SJCRH30 (cell line): ENCODE data around the gene KIR3DL1. TPM values are rescaled to one million over a fixed set of nuclear protein-coding genes. Genes with fewer than 3 reads are reported as not detected.
"Not testable (repeated sequence)": the region's sequence is repeated elsewhere in the genome, so short reads cannot be mapped to it uniquely, and the experiment has no call there.

Source experiments
- DNase-seq, 2 experiments: peaks; one replicate each; pipeline ENCODE4 v3.0.0-alpha.2; 2015 to 2020
- H3K27ac ChIP-seq: fragments of 250-450 bp; sonication (Bioruptor Pico); 2 replicates; pipeline ENCODE4 v1.5.1; 2020; ENCODE audit warnings: mild to moderate bottlenecking, moderate library complexity
- H3K27me3 ChIP-seq: fragments of 250-450 bp; sonication (Bioruptor Pico); 2 replicates; pipeline ENCODE4 v1.5.1; 2020; ENCODE audit warnings: mild to moderate bottlenecking, moderate library complexity
- H3K36me3 ChIP-seq: fragments of 250-450 bp; sonication (Bioruptor Pico); 2 replicates; pipeline ENCODE4 v1.5.1; 2020; ENCODE audit warnings: mild to moderate bottlenecking, moderate library complexity
- H3K4me1 ChIP-seq: fragments of 250-450 bp; sonication (Bioruptor Pico); 2 replicates; pipeline ENCODE4 v1.5.1; 2020; ENCODE audit warnings: mild to moderate bottlenecking, moderate library complexity
- H3K4me3 ChIP-seq: fragments of 250-450 bp; sonication (Bioruptor Pico); 2 replicates; pipeline ENCODE4 v1.5.1; 2020; ENCODE audit warnings: mild to moderate bottlenecking, moderate library complexity
- H3K9me3 ChIP-seq: fragments of 250-450 bp; sonication (Bioruptor Pico); replicated peaks from 2 replicates; pipeline ENCODE4 v1.5.1; 2020; ENCODE audit warnings: mild to moderate bottlenecking, moderate library complexity
- total RNA-seq: library from RNA; depleted of rRNA; stranded (reverse); fragments of >200 nt; shearing (Covaris generic); gene quantifications from 2 replicates; pipeline ENCODE4 v1.2.3, GENCODE V29; 2014

The KIR3DL1 gene
- total RNA-seq, 1 experiment from 2014 or later, result not detected

GRCh38 chr19:54795758-54796157, 20.5 kb upstream of the KIR3DL1 start:
- H3K9me3 ChIP-seq, result no peaks in the 10 kb centered on the region
- no peaks in the 10 kb centered on the region for H3K27me3 ChIP-seq
- no peaks in the 10 kb centered on the region for H3K36me3 ChIP-seq
- no peaks in the 10 kb centered on the region for H3K4me1 ChIP-seq
- H3K27ac ChIP-seq, result no peak overlapping the region
- DNase-seq, result no peak
- H3K4me3 ChIP-seq, result no peak overlapping the region

GRCh38 chr19:54803410-54803809, 12.9 kb upstream of the KIR3DL1 start, which contains the start of gene KIR2DL4:
TSS of gene KIR2DL4 (plus strand) at chr19:54803610. CDS start at chr19:54803652, 42 bp downstream.
- Histone ChIP-seq H3K27me3 (no peaks in the 10 kb centered on the region), H3K27ac (no peak within 1 kb of the TSS), H3K9me3 (no peaks in the 10 kb centered on the region), H3K36me3 (no peaks in the 10 kb centered on the region), H3K4me1 (no peaks in the 10 kb centered on the region), H3K4me3 (no peak within 1 kb of the TSS)
- no peak for DNase-seq

GRCh38 chr19:54804101-54804500, 12.2 kb upstream of the KIR3DL1 start:
- no peak for DNase-seq
- H3K9me3 ChIP-seq, result no peaks in the 10 kb centered on the region
- H3K4me3 ChIP-seq, result no peak overlapping the region
- H3K36me3 ChIP-seq, result no peaks in the 10 kb centered on the region
- no peaks in the 10 kb centered on the region for H3K27me3 ChIP-seq
- H3K4me1 ChIP-seq, result no peaks in the 10 kb centered on the region
- no peak overlapping the region for H3K27ac ChIP-seq

- H3K4me1 ChIP-seq, result no peaks in the 10 kb centered on the region
- H3K27ac ChIP-seq, result no peak overlapping the region
- no peak for DNase-seq
- no peaks in the 10 kb centered on the region for H3K36me3 ChIP-seq
- no peak overlapping the region for H3K4me3 ChIP-seq
- no peaks in the 10 kb centered on the region for H3K27me3 ChIP-seq
- no peaks in the 10 kb centered on the region for H3K9me3 ChIP-seq
Observed at GRCh38 chr19:54804571-54804970, 11.7 kb upstream of the KIR3DL1 start.

GRCh38 chr19:54805665-54806515, 10.4 kb upstream of the KIR3DL1 start:
- Histone ChIP-seq H3K27me3 (no peaks in the 10 kb centered on the region), H3K36me3 (no peaks in the 10 kb centered on the region), H3K4me3 (no peak overlapping the region), H3K4me1 (no peaks in the 10 kb centered on the region), H3K27ac (no peak overlapping the region), H3K9me3 (no peaks in the 10 kb centered on the region)
- DNase-seq, result no peak

GRCh38 chr19:54806516-54806838, 9.8 kb upstream of the KIR3DL1 start:
- Histone ChIP-seq H3K27ac (no peak overlapping the region), H3K27me3 (no peaks in the 10 kb centered on the region), H3K4me1 (no peaks in the 10 kb centered on the region), H3K9me3 (no peaks in the 10 kb centered on the region), H3K4me3 (no peak overlapping the region), H3K36me3 (no peaks in the 10 kb centered on the region)
- no peak for DNase-seq

- not testable (repeated sequence) for H3K4me1 ChIP-seq, H3K9me3 ChIP-seq
Observed at GRCh38 chr19:54814571-54814970, 1.7 kb upstream of the KIR3DL1 start.

GRCh38 chr19:54817670-54818536, 1.6 kb downstream of the KIR3DL1 start:
- no peak overlapping the region for H3K27ac ChIP-seq
- no peak for DNase-seq
- no peak overlapping the region for H3K4me3 ChIP-seq
- no peaks in the 10 kb centered on the region for H3K27me3 ChIP-seq
- no peaks in the 10 kb centered on the region for H3K9me3 ChIP-seq
- H3K36me3 ChIP-seq, result no peaks in the 10 kb centered on the region
- no peaks in the 10 kb centered on the region for H3K4me1 ChIP-seq

More at GRCh38 chr19:54814571-54814970, 1.7 kb upstream of the KIR3DL1 start:
- H3K4me3 ChIP-seq, H3K27ac ChIP-seq, DNase-seq, H3K36me3 ChIP-seq, H3K27me3 ChIP-seq: not testable (repeated sequence)

GRCh38 chr19:54824416-54824815, 8.1 kb downstream of the KIR3DL1 start:
- not testable (repeated sequence) for H3K4me1 ChIP-seq, H3K27ac ChIP-seq, H3K36me3 ChIP-seq, H3K27me3 ChIP-seq, H3K4me3 ChIP-seq, H3K9me3 ChIP-seq, DNase-seq

GRCh38 chr19:54825326-54825725, 9.1 kb downstream of the KIR3DL1 start:
- not testable (repeated sequence) for H3K27me3 ChIP-seq, H3K4me1 ChIP-seq, H3K4me3 ChIP-seq, H3K27ac ChIP-seq, H3K36me3 ChIP-seq, H3K9me3 ChIP-seq, DNase-seq

- not testable (repeated sequence) for H3K27me3 ChIP-seq, H3K36me3 ChIP-seq, H3K4me3 ChIP-seq, DNase-seq, H3K27ac ChIP-seq, H3K4me1 ChIP-seq, H3K9me3 ChIP-seq
Observed at GRCh38 chr19:54828064-54828463, 11.8 kb downstream of the KIR3DL1 start.

GRCh38 chr19:54832496-54832895, 16.2 kb downstream of the KIR3DL1 start, which contains the start of gene KIR2DS4:
TSS of gene KIR2DS4 (plus strand) at chr19:54832676.
- H3K4me3 ChIP-seq, H3K27ac ChIP-seq, DNase-seq, H3K36me3 ChIP-seq, H3K4me1 ChIP-seq, H3K9me3 ChIP-seq, H3K27me3 ChIP-seq: not testable (repeated sequence)

- H3K27ac ChIP-seq, DNase-seq, H3K4me3 ChIP-seq, H3K9me3 ChIP-seq, H3K27me3 ChIP-seq, H3K4me1 ChIP-seq, H3K36me3 ChIP-seq: not testable (repeated sequence)
Observed at GRCh38 chr19:54835126-54835525, 18.9 kb downstream of the KIR3DL1 start.

- not testable (repeated sequence) for DNase-seq, H3K36me3 ChIP-seq, H3K4me3 ChIP-seq, H3K9me3 ChIP-seq, H3K27me3 ChIP-seq, H3K4me1 ChIP-seq, H3K27ac ChIP-seq
Observed at GRCh38 chr19:54837522-54837921, 21.3 kb downstream of the KIR3DL1 start.

- not testable (repeated sequence) for H3K27me3 ChIP-seq
Observed at GRCh38 chr19:54843171-54843570, 26.9 kb downstream of the KIR3DL1 start.

More at GRCh38 chr19:54843171-54843570, 26.9 kb downstream of the KIR3DL1 start:
- not testable (repeated sequence) for H3K27ac ChIP-seq, H3K4me3 ChIP-seq, H3K9me3 ChIP-seq, H3K4me1 ChIP-seq, DNase-seq, H3K36me3 ChIP-seq
